ENCODE measurements around the gene CDK10. TPM values are rescaled to one million over a fixed set of nuclear protein-coding genes. Genes with fewer than 3 reads are reported as not detected.
A peak's percentile ranks its signal among the peaks of the same experiment; 100 is the strongest.

CDK10 gene
- total and polyA plus RNA-seq, 10 of the 15 experiments (the other 5 are each of a cell fraction or from before 2014, with no cell fraction given), result 1.5 to 58.7 (median 36.0) TPM

GRCh38 chr16:89721546-89722391 lies 35.3 kb downstream of the CDK10 start (continued):
- TF ChIP-seq NKRF (conservative IDR thresholded peaks at IDR 0.05) (peak; percentile 66), BHLHE40 (IDR thresholded peaks at IDR 0.05; ENCODE audit: borderline replicate concordance in 1 of 2, low read depth in 2 of 2, low read length in 1 of 2) (peak; percentile 7 to 30; a peak in 1 of 4 replicates), SMAD5 (IDR thresholded peaks at IDR 0.05; ENCODE audit: low read depth) (no peak), BCL3 (IDR thresholded peaks at IDR 0.05; ENCODE audit: borderline replicate concordance, insufficient read depth, low read depth, low read length, poor library complexity, severe bottlenecking) (peak; percentile 44), TCF7 (IDR thresholded peaks at IDR 0.05; ENCODE audit: borderline replicate concordance) (no peak), TCF3 (IDR thresholded peaks at IDR 0.05; ENCODE audit: borderline replicate concordance, insufficient read depth, low read depth, low read length) (0 out of 2 replicates have a peak, but pooled peaks have one; percentile 1), CBFB (IDR thresholded peaks at IDR 0.05; ENCODE audit: low read depth) (no peak), SRF (IDR thresholded peaks at IDR 0.05; ENCODE audit: low read depth in 2 of 2, low read length in 2 of 2) (no peak), CHD4 (IDR thresholded peaks at IDR 0.05) (no peak), LARP7 (IDR thresholded peaks at IDR 0.05) (peak; percentile 41), ZBTB4 (CRISPR knock-in tag; IDR thresholded peaks at IDR 0.05) (no peak), CREM (IDR thresholded peaks at IDR 0.05; ENCODE audit: low read depth) (peak; percentile 14; the same call in 1 of the 2 replicates), BRCA1 (IDR thresholded peaks at IDR 0.05; ENCODE audit: low read depth, low read length) (no peak), ETV6 (conservative IDR thresholded peaks at IDR 0.05 in 1 of 2, IDR thresholded peaks at IDR 0.05 in 1 of 2; ENCODE audit: borderline replicate concordance in 1 of 2, low read depth in 1 of 2) (peak in 1 of 2 experiments; percentile 46; a peak in 1 of 4 replicates), POLR2AphosphoS5 (IDR thresholded peaks at IDR 0.05; ENCODE audit: low read length) (no peak; the same call in 1 of the 2 replicates), NFYB (IDR thresholded peaks at IDR 0.05; ENCODE audit: insufficient read depth, low read depth, low read length) (no peak), IKZF1 (conservative IDR thresholded peaks at IDR 0.05) (peak; percentile 67), IRF5 (IDR thresholded peaks at IDR 0.05; ENCODE audit: borderline replicate concordance) (no peak), GATAD2B (conservative IDR thresholded peaks at IDR 0.05; ENCODE audit: low read depth) (peak; percentile 91; the same call in 1 of the 2 replicates), HDGF (IDR thresholded peaks at IDR 0.05) (no peak)
